Stimulated activated CD4-positive, alpha-beta T cell treated with anti-CD3 and anti-CD28 coated beads, Interleukin-2, amount 100 ng/mL, for 24 hours (primary cell): ENCODE results near the gene SLC16A1.
"Not testable (repeated sequence)": the region's sequence is repeated elsewhere in the genome, so short reads cannot be mapped to it uniquely, and the experiment has no call there.

ENCODE experiments used
- DNase-seq, 2 donors: peaks; one replicate each; pipeline ENCODE4 v3.0.0-alpha.2; 2020

Gene SLC16A1

DNA sequence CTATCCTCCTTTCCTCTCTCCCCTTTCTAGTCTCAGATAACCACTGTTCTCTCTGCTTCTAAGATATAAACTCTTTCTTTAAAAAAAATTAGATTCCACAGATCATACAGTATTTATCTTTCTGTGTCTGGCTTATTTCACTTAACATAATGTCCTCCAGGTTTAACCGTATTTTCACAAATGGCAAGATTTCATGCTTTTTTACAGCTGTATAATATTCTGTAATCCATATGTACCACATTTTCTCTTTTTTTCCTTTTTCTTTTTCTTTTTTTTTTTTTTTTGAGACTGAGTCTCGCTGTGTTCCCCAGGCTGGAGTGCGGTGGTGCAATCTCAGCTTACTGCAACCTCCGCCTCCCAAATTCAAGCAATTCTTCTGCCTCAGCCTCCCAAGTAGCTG, 5.1 kb upstream of the SLC16A1 start:
- DNase-seq: no peak

DNA sequence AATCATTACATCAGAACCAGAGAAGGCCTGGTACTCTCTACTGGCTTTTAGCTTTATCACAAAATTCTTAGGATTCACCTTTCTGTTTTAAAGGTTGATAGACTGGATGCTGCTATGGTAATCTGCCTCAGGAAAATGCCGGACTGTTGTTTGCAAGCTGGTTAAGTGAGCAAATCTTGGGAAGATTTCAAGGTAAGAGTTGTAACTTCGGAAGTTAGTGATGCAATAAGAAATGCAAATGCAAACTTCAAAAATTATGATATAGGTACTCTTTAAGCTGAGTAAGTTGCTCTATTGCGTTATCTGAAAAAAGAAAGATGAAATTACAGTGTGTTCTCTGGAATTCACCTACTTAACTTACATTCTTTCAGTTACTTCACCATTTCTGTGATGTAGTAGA, 4.4 kb upstream of the SLC16A1 start:
- DNase-seq: no peak

DNA sequence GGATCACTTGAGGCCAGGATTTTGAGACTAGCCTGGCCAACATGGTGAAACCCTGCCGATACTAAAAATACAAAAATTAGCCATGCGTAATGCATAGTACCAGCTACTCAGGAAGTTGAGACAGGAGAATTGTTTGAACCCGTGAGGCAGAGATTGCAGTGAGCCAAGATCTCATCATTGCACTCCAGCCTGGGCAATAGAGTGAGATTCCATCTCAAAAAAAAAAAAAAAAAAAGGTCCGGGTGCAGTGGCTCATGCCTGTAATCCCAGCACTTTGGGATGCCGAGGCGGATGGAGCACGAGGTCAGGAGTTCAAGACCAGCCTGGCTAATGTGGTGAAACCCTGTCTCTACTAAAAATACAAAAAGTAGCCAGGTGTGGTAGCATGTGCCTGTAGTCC, 2.2 kb upstream of the SLC16A1 start:
- not testable (repeated sequence) for DNase-seq

DNA sequence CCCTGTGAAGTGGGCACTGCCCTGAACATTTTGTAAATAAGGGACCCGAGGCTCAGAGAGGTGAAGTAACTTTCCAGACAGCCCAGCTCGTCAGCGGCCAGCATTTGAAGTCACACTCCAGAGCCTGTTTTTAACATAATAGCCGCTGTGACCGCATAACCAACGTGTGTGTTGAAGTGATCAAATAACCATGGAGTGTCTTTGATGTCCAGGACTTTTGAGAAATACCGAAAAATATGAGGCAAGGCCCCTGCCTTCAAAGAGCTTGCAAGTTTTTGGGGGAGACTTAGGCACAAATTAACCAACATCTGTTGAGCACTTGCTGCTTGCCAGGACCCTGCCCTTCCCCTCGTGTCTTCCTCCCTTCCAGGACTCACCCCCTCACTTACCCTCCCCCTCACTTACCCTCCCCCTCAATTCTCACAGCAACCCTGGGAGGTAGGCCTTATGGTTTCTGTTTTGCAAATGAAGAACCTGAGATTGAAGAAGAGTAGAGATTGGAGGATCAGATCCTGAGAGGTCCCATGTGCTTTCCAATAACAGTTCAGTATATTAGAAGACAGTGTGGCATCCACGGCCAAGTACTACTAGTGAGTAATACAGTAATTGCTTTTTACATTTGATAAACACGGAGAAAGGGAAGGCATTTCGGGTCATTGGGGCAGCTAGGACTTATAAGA, 1.3 kb upstream of the SLC16A1 start:
- DNase-seq: peak; percentile 31 to 44

DNA sequence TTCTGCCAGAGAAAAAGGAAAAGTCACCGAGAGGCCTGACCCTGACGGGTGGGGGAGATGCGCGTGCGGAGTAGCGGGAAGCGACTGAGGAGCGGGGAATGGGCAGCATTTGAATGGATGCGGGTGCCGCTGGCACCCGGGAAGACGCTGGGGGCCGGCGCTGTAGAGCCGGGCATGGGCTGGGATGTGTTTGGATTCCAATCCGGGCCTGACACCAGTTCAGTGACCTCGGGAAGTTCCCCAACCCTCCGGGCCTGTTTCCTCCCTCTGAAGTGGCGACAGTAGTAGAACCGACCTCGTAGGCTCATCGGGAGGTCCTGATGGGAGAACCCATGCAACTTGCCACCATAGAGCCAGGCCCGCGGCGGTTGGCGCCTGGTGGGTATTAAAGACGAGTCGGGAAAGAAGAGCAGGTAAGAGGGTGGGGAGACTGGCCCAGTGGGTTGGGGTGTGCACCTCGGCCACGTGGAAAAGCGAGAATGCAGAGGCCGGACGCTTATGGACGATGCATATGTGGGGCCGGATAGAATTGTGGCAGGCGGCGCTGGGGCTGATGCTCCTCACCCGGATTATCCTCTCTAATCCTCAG, 642 bp upstream of the SLC16A1 start:
- DNase-seq: peak; percentile 47 to 54

DNA sequence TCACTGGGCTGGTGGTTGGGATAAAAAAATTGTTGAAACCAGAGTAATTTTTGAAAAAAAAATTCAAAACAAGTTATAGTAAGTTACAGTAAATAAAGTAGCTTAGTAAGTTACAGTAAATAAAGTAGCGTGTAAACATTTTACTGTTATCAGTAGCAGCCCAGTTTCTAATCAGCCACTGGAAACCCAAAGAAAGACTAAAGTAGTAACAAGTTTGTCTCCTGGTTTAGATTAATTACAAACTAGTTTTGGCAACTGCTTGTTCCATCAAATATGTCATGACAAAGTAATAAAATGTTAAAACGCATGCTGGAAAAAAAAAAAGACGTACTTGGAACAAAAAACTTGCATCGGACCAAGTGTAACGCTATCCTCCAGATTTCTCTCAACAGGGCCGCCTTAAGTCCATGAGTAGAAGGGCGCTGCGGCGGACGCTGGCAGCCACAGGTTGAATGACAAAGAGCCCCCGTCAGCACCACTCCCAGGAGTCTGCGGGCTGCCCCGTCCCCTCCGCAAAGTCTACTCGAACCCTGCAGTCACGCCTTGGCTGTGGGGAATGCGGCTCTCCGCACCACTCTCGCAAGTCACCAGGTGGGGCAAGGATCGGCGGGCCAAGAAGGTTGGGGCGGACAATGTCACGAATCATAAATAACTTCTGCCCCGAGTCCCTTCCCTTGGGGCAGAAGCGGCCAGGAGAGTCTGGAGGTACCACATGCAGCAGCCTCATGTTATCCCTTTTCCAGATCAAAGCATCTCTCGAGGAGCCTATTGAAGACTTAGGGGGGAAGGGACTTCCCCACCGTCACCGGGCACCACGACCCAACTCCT, 837 bp downstream of the SLC16A1 start:
- peak; percentile 66 to 71 for DNase-seq

DNA sequence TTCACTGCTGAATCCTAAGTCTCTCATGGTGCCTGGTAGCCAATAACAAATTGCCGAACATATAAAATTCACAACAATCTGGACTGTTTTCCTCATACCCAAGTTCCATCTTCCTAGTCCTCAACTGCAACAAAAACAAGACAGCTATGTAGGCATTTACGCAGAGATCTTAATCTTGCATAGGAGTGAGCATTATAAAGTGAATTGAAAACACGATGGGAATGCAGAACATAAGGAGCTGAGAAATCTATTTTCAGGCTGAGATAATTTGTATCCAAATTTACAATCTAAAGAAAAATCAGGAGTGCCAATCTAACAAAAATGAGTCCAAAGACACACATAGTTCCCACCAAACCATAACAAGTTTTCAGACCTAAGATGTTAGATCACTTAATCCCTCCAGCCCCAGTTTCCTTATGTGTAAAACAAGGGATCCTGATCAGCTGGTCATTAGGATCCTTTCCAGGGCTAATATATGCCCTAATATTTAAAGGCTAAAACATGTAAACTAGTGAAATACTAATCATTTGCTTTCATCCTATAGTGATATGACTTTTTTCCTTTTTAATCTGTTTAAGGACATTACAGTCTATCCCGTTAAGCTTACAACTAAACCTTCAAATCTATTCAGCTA, 1.9 kb downstream of the SLC16A1 start:
- no peak for DNase-seq

DNA sequence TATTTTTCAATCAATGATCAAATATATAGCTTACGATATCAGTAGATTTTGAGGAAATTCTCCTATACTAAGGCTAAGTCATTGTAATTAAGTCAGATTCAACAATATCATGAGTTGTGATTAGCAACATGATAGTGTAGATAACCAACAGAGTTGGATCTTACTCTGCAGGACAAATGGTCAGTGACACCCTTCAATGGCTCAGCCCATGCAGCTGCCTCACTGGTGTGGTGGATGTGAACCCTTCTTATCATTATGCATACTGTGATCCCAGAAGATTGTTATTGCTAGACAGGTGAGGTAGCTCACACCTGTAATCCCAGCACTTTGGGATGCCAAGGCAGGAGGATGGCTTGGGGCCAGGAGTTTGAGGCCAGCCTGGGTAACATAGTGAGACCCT, 5.6 kb downstream of the SLC16A1 start:
- DNase-seq: no peak

DNA sequence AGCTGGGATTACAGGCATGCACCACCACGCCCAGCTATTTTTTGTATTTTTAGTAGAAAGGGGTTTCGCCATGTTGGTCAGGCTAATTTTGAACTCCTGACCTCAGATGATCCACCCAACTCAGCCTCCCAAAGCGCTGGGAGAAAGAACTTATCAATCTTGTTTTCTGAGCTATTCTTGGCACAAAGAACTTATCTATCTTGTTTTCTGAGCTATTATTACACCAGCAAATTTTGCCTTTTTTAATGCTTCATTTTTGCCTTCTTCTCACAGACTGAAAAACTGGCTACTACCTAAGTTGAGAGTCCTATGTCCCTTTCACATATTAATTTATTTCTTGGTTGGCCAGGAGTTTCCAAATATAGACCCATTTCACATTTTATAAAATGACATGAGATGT, 9.3 kb downstream of the SLC16A1 start:
- no peak for DNase-seq

DNA sequence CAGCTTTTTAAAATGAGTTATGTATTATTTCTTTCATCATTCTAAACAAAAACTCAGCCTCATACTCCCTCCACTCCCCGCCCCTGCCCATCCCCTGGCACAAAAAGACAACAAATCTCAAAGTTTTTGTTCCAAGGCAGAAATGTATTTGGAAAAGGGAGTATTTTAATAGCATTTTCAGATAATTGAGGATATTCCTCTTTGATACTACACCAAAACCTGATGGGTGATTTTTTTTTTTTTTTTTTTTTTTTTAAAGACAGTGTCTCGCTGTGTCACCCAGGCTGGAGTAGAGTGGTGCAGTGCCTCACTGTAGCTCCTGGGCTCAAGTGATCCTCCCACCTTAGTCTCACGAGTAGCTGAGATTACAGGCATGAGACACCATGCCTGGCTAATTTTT, 16.2 kb downstream of the SLC16A1 start:
- DNase-seq: no peak

DNA sequence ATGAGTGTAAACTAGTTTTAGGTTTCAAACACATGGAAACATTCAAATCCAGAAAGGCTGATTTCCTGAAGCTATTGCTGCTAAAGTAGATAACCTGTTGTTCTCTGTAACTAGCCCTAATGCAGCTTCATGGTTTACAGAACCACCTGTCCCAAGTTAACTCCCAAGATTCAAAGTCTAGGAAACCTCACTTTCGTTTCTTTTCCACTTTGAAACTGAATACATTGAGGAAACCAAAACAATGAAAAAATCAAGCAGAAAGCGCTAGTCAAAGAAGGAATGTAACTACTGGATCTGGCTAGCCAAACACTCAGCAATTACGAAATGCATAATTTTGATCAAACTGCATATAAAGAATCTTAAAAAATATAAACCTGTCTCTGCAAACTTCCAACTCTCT, 17.8 kb downstream of the SLC16A1 start:
- DNase-seq: no peak

DNA sequence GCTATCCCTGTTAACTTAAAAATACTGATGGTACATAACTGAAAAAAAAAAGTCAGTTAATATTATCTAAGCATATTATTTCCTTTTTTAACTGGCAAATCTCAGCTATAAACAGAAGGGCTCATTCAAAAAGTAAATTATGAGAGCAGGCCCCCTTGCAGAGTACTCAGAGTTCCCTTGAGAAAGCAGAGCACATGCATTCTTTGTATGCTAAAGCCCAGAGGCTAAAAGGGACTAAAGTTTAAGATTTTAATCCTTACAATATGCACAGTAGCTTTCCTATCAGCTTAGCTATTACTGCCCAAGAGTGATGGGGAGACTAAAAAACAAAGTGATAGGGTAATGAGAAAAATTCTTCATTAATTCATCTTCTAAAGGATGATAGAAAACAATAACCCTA, 18.5 kb downstream of the SLC16A1 start:
- DNase-seq: no peak

DNA sequence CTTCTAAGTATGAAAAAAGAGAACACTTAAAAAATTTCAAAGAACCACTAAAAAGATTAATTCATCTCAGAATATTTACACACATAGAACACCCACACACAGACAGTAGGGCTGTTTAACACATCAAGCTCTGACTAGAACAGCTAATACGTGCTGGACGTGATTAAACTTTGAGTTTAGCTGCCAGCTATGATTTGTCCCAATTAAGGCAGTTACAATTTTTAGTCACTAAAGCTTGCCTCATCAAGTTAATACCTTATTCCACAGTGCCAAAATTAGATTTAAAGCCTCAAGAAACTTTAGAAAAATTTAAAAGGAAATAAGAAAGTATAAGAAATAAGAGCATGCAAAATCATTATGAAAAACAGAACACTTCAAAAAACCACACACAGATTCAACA, 18.9 kb downstream of the SLC16A1 start:
- no peak for DNase-seq

DNA sequence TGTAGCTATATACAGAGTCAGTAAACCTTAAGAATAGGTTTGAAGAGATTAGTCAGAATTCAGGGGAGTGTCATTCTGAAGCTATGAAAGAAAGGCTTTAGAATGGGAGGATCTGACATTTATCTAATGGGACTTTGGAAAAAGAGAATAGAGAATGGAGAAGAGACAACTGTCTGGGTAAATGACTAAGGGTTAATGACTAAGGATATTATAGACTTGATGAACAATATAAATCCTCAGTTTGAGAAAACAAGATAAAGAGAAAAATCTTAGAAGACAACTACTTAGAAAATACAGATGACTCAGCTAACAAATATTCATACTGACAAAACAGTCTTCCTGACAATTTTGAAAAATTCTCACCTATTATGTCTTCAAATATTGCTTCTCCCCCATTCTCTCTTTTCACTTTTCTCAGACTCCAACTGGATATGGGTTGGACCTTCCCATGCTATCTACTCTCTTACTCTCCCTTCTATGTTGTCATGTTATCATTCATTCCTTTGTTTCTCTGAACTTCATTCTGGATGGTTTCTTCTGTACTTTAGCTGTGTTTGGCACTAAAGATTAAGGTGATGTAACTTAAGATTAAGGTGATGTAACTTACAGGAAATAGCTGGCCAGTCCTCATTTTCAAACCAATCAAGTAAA, 20.4 kb downstream of the SLC16A1 start:
- no peak for DNase-seq

DNA sequence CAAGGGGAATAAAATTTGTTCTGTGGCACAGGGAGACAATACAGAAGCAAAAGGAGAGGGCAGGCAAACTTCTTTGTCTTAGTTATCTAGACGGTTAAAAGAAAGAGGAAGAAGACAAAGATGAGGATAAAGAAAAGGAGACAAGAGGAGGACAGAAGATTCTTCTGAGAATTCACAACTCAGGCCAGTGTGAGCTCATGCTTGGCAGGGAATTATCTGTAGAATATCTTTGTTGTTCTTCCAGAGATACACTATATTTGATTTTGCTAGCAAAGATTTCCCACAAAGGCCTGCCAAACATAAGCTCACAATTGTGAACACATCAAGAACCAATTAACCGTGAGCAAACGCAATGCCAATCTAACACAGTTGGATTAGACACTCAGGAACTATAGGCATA, 21.4 kb downstream of the SLC16A1 start:
- DNase-seq: no peak

DNA sequence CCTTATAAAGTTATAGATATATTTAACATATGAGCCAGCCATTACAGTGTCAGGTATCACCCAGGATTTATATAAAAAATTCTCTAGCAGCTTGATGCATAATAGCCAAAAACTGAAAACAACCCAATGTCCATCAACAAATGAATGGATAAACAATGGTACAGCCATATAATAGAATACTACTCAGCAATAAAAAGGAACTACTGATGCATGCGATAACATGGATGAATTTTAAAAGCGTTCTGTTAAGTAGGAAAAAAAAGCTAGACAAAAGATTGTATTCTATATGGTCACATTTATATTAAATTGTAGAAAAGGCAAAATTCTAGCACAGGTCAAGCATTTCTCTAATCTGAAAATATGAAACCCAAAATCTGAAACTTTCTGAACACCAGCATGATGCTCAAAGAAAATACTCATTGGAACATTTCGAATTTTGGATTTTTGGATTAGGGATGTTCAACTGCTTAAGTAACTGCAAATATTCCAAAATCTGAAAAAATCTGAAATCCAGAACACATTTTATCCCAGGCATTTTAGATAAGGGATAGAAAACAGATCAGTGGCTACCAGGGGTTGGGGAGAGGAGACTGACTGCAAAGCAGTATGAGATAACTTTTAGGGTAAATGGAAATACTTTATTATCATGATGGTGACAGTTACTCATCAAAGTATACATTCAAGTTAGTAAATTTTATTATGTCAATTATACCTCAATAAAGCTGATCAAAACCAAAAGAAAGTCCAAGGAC, 22.0 kb downstream of the SLC16A1 start:
- no peak for DNase-seq

DNA sequence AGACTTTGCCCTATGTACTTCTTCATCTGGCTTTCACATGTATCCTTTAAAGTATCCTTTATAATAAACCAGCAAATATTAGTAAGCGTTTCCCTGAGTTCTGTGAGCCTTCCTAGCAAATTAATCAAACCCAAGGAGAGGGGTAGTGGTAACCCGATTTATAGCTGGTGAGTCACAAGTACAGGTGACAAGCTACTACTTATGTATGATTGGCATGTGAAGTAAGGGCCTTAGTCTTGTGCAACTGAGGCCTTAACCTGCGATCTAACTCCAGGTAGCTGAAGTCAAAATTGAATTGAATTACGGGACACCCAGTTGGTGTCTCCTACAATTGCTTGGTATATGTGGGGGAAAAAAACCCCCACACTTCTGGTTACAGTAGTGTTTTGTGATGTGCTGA, 26.0 kb downstream of the SLC16A1 start:
- no peak for DNase-seq

DNA sequence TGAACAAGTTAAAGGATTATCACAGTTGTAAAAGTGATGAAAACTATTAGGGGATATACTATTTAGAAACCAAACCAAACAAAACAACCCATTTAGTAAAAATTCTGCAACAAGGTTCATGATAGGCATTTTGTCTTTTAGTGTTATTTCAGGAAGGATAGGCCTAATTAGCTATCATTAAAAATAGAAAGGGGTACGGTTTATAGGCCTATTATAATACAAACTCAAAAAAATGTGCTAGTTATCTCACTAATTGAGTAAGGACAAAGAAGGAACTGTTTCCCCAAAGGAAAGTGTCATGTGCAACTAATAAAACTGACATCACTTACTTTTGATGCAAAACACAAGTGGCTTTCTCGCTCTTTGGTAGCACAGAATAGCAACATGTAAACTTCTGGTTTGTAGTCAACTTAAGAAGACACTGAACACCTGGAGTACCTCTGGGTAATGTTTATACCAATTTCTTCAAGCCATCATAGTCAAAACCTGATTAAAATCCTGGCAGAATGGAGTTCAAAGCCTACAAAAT, 28.5 kb downstream of the SLC16A1 start:
- DNase-seq: no peak

DNA sequence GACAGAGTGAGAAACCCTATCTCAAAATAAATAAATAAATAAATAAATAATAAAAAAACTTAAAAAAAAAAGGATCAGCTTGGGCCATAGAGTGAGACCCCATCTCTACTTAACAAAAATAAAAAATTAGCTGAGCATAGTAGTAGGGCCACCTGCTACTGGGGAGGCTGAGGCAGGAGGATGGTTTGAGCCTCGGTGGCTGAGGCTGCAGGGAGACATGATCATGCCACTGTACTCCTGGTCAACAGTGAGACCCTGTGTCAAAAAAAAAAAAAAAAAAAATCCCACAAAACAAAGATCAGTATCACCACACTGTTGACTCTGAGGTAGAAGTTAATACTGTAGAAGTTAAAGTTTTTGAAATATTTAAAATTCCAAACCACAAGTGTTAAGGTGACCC, 29.1 kb downstream of the SLC16A1 start:
- no peak for DNase-seq

DNA sequence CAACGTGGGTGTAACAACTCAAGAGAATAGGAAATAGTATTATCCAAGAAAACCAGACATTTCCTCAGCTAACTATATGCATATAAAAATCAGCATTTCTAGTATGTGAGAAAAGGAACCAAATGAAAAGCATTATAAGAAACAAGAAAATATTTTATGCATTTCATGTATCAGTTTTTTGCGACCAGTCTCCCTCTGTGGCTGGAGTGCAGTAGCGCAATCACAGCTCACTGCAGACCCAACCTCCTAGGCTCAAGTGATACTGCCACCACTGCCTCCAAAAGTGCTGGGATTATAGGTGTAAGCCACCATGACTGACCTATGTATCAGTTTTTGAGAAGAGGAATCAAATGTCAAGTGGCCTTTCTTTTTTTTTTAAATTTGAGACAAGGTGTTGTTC, 31.0 kb downstream of the SLC16A1 start:
- no peak for DNase-seq

DNA sequence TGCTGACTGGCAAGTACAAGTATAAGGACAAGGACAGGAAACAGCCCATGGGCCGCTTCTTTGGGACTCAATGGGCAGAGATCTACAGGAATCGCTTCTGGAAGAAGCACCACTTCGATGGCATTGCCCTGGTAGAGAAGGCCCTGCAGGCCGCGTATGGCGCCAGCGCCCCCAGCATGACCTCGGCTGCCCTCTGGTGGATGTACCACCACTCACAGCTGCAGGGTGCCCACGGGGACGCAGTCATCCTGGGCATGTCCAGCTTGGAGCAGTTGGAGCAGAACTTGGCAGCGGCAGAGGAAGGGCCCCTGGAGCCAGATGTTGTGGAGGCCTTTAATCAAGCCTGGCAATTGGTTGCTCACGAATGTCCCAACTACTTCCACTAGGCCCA, 32.0 kb downstream of the SLC16A1 start:
- DNase-seq: no peak
